Measurements from ENCODE around the gene SLC38A3. TPM values are rescaled to one million over a fixed set of nuclear protein-coding genes. Genes with fewer than 3 reads are reported as not detected.

The SLC38A3 gene
- total and polyA plus RNA-seq, 2 donors (not counting 1 experiment from before 2014, with no cell fraction given), result not detected

DNA sequence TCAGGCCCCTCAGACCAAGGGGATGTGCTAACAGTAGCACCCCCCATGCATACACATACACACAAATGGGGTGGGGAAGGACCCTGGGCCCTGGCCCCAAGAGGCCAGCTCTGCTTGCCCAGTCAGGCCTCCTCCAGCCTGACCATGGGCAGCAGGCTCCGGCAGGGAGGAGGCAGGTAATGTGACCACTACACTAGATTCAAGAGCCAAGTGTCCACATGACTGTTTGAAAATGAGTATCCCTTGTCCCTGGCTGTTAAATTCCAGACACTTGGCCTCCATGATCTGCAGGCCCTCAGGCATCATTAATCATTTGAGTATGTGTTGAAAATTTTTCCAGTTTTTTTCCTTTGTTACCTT is 17.1 kb downstream of the SLC38A3 start:
- no peaks in the 10 kb centered on the region for H3K9me3 ChIP-seq (ENCODE audit: control extremely low read depth in 1 of 3, control insufficient read depth in 2 of 3, insufficient read depth in 1 of 3, low read length in 2 of 3)
- no peak overlapping the region for H3K27ac ChIP-seq (ENCODE audit: low read length in 2 of 2)
- no peak for DNase-seq
- intact Hi-C loops (cut with micrococcal nuclease), result no loop called here
- H3K4me2 ChIP-seq (replicated peaks; ENCODE audit: low read depth, low read length, poor library complexity, severe bottlenecking), result no peak overlapping the region
- H3K79me2 ChIP-seq (ENCODE audit: control insufficient read depth, insufficient read depth, low read length), result no peaks in the 10 kb centered on the region
- ChIA-PET POLR2A (no interaction called here), CTCF (interaction anchor here (2.1 to 15.2 kb wide), 2 partner anchors 29 to 100 kb away, joined by 5 to 214 read pairs; partner anchors contain the start of gene GNAT1)
- no peak for ATAC-seq (ENCODE audit: low read depth)
- H3K36me3 ChIP-seq (replicated peaks in 1 of 2; ENCODE audit: control extremely low read depth in 1 of 2, control insufficient read depth in 1 of 2, extremely low read depth in 1 of 2, insufficient read depth in 2 of 2, low read length in 1 of 2), result no peaks in the 10 kb centered on the region
- H3K27ac Mint-ChIP-seq, result no peak overlapping the region
- H3K4me3 Mint-ChIP-seq, result no peak overlapping the region
- WGBS (ENCODE audit: insufficient coverage), result 100% methylated on average over 1 of the region's 1 CpG
- peaks cover 0 to 5% (median 0%) of the 10 kb centered on the region in 4 experiments for H3K27me3 ChIP-seq (replicated peaks in 1 of 4; ENCODE audit: control extremely low read depth in 1 of 4, control insufficient read depth in 3 of 4, insufficient read depth in 4 of 4, low read length in 3 of 4)
- H3K4me1 Mint-ChIP-seq, result peaks cover 10% of the 10 kb centered on the region
- peaks cover 10% of the 10 kb centered on the region for H3K27me3 Mint-ChIP-seq
- no peaks in the 10 kb centered on the region for H4K20me1 ChIP-seq (ENCODE audit: control insufficient read depth, insufficient read depth, low read length, poor library complexity, severe bottlenecking)
- H3K4me1 ChIP-seq (ENCODE audit: control insufficient read depth in 2 of 2, insufficient read depth in 2 of 2, low read length in 2 of 2), result peaks cover 3 to 15% of the 10 kb centered on the region in 2 donors
- TF ChIP-seq, protein P1, sequence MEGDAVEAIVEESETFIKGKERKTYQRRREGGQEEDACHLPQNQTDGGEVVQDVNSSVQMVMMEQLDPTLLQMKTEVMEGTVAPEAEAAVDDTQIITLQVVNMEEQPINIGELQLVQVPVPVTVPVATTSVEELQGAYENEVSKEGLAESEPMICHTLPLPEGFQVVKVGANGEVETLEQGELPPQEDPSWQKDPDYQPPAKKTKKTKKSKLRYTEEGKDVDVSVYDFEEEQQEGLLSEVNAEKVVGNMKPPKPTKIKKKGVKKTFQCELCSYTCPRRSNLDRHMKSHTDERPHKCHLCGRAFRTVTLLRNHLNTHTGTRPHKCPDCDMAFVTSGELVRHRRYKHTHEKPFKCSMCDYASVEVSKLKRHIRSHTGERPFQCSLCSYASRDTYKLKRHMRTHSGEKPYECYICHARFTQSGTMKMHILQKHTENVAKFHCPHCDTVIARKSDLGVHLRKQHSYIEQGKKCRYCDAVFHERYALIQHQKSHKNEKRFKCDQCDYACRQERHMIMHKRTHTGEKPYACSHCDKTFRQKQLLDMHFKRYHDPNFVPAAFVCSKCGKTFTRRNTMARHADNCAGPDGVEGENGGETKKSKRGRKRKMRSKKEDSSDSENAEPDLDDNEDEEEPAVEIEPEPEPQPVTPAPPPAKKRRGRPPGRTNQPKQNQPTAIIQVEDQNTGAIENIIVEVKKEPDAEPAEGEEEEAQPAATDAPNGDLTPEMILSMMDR (IDR thresholded peaks at IDR 0.05), result no peak
- no peak for TF ChIP-seq EZH2 (IDR thresholded peaks at IDR 0.05; ENCODE audit: borderline replicate concordance, insufficient read depth, low read depth, low read length, poor library complexity, severe bottlenecking)
- no peak overlapping the region for H3K9ac ChIP-seq (ENCODE audit: low read length)
- no peak overlapping the region for H2AFZ ChIP-seq (ENCODE audit: insufficient read depth, low read depth, low read length, poor library complexity, severe bottlenecking)
- no peak overlapping the region for H3K4me3 ChIP-seq (ENCODE audit: control extremely low read depth in 1 of 5, extremely low read depth in 1 of 5, insufficient read depth in 1 of 5, low read depth in 2 of 5, low read length in 4 of 5)
- no peaks in the 10 kb centered on the region for H3K9me3 Mint-ChIP-seq (ENCODE audit: insufficient read depth)

DNA sequence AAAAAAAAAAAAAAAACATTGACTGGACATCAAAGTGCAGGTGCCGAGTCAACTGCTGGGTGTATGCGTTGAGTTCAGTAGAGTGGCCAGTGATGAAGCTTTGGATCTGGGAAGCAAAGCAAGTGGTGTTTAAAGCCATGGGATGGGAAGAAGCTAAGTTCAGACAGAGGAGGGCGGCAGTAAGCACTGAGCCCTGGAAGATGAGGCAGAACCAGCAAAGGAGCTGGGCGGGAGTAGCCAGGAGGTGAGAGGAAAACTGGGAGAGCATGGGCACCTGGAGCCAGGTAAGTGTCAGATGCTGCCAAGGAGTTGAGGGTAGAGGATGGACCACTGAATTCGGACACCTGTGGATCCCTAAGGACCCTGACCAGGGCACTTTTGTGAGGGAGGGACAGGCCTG is 19.6 kb downstream of the SLC38A3 start:
- peak overlapping the region; percentile 33 for H3K4me3 Mint-ChIP-seq
- peaks cover 9 to 35% of the 10 kb centered on the region in 2 donors for H3K4me1 ChIP-seq (ENCODE audit: control insufficient read depth in 2 of 2, insufficient read depth in 2 of 2, low read length in 2 of 2)
- H3K27me3 Mint-ChIP-seq, result peaks cover 4% of the 10 kb centered on the region

More for the DNA sequence above, 19.6 kb downstream of the SLC38A3 start:
- Histone ChIP-seq H3K4me3 (ENCODE audit: control extremely low read depth in 1 of 5, extremely low read depth in 1 of 5, insufficient read depth in 1 of 5, low read depth in 2 of 5, low read length in 4 of 5) (no peak overlapping the region), H3K27me3 (replicated peaks in 1 of 4; ENCODE audit: control extremely low read depth in 1 of 4, control insufficient read depth in 3 of 4, insufficient read depth in 4 of 4, low read length in 3 of 4) (peaks cover 0 to 5% (median 0%) of the 10 kb centered on the region in 4 experiments), H3K27ac (ENCODE audit: low read length in 2 of 2) (no peak overlapping the region), H3K9me3 (ENCODE audit: control extremely low read depth in 1 of 3, control insufficient read depth in 2 of 3, insufficient read depth in 1 of 3, low read length in 2 of 3) (no peaks in the 10 kb centered on the region), H3K36me3 (replicated peaks in 1 of 2; ENCODE audit: control extremely low read depth in 1 of 2, control insufficient read depth in 1 of 2, extremely low read depth in 1 of 2, insufficient read depth in 2 of 2, low read length in 1 of 2) (no peaks in the 10 kb centered on the region), H4K20me1 (ENCODE audit: control insufficient read depth, insufficient read depth, low read length, poor library complexity, severe bottlenecking) (no peaks in the 10 kb centered on the region), H2AFZ (ENCODE audit: insufficient read depth, low read depth, low read length, poor library complexity, severe bottlenecking) (no peak overlapping the region), H3K4me2 (replicated peaks; ENCODE audit: low read depth, low read length, poor library complexity, severe bottlenecking) (no peak overlapping the region), H3K9ac (ENCODE audit: low read length) (no peak overlapping the region), H3K79me2 (ENCODE audit: control insufficient read depth, insufficient read depth, low read length) (peaks cover 11% of the 10 kb centered on the region)
- TF ChIP-seq EZH2 (IDR thresholded peaks at IDR 0.05; ENCODE audit: borderline replicate concordance, insufficient read depth, low read depth, low read length, poor library complexity, severe bottlenecking), result no peak
- TF ChIP-seq, protein P1 (IDR thresholded peaks at IDR 0.05), result no peak
- H3K9me3 Mint-ChIP-seq (ENCODE audit: insufficient read depth), result no peaks in the 10 kb centered on the region
- ChIA-PET POLR2A (interaction anchor here (0.5 to 0.7 kb wide), 2 partner anchors 18 to 132 kb away, joined by 3 to 4 read pairs; no protein-coding TSS in a partner anchor), CTCF (interaction anchor here (1.9 to 22.2 kb wide), 5 partner anchors 24 to 685 kb away, joined by 6 to 596 read pairs (median 28); partner anchors contain the start of genes GNAI2 and GNAT1)
- peaks cover 26% of the 10 kb centered on the region for H3K4me1 Mint-ChIP-seq
- 92% methylated on average over 5 of the region's 5 CpGs for WGBS (ENCODE audit: insufficient coverage)
- intact Hi-C loops (cut with micrococcal nuclease), result loop anchor here (5.0 kb wide), 1 partner anchor 422 kb away; the partner anchor contains the start of gene INKA1
- H3K27ac Mint-ChIP-seq, result no peak overlapping the region
- no peak for DNase-seq
- ATAC-seq (ENCODE audit: low read depth), result no peak

All from B cell (primary cell).